Activated naive CD4-positive, alpha-beta T cell treated with anti-CD3 and anti-CD28 coated beads, Interleukin-2, amount 50 U/mL, for 16 hours (primary cell): ENCODE measurements around the gene UBE2K.
"Not testable (repeated sequence)": the region's sequence is repeated elsewhere in the genome, so short reads cannot be mapped to it uniquely, and the experiment has no call there.

Experiments
- DNase-seq: peaks from one replicate; pipeline ENCODE4 v3.0.0-alpha.2; 2020

UBE2K gene

GRCh38 chr4:39698424-39699009, 581 bp downstream of the UBE2K start:
- DNase-seq = no peak

- no peak for DNase-seq
Observed at GRCh38 chr4:39699687-39700409, 1.9 kb downstream of the UBE2K start.

DNA sequence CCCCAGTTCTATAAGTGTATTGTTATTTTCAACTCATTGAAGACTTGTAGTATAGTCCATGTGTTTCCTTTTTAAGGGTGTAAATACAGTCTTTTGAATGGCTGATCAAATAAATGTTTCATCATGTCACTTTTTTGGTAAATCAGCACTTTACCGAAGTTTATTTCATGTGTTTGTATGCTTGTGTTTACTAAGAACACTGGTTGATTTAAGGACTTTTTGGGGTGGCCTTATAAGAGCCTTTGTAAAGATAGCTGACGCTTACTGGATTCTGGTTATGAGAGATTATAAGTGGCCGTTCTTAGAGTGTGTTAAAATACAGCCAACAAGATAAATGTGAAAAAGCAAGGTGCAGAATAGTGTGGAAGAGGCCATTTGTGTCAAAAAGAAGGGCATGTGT, 2.6 kb downstream of the UBE2K start:
- no peak for DNase-seq

DNA sequence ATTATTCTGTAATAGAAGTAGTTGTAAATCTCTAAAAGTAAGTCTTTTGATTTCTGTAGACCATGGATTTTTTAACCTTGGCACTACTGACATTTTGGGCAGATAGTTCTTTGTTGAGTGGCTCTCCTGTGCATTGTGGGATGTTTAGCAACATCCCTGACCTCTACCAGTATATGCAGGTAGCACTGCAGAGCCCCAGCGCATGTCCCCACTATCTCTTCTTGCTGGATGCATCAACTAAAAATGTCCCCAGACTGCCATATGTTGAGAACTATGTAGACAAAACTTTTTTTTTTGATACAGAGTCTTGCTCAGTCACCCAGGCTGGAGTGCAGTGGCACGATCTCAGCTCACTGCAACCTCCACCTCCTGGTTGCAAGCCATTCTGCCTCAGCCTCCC, 4.8 kb downstream of the UBE2K start:
- no peak for DNase-seq

- not testable (repeated sequence) for DNase-seq
Observed at GRCh38 chr4:39704789-39705188, 6.9 kb downstream of the UBE2K start.

GRCh38 chr4:39706334-39706733, 8.4 kb downstream of the UBE2K start:
- no peak for DNase-seq

DNA sequence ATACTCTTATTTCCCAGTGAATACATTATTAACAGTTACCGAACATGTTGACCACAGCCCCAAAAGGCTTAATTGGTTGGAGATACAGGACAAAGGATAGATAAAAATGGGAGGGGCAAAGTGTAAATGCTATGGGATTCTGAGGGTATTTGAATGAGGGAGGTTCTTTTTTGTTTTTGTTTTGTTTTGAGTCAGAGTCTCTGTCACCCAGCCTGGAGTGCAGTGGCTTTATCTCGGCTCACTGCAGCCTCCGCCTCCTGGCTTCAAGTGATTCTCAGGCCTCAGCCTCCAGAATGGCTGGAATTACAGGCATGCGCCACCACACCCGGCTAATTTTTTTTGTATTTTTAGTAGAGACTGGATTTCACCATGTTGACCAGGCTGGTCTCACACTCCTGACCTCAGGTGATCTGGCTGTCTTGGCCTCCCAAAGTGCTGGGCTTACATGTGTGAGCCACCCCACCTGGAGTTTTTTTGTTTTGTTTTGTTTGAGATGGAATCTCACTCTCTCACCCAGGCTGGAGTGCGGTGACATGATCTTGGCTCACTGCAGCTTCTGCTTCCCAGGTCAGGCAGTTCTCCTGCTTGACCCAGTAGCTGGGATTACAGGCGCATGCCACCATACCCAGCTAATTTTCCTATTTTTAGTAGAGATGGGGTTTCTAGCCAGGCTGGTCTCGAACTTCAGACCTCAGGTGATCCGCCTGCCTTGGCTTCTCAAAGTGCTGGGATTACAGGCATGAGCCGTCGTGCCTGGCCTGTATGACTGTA, 9.0 kb downstream of the UBE2K start:
- no peak for DNase-seq

GRCh38 chr4:39710098-39710896, 12.4 kb downstream of the UBE2K start:
- DNase-seq = no peak

- DNase-seq = no peak
Observed at GRCh38 chr4:39712819-39713607, 15.1 kb downstream of the UBE2K start.

DNA sequence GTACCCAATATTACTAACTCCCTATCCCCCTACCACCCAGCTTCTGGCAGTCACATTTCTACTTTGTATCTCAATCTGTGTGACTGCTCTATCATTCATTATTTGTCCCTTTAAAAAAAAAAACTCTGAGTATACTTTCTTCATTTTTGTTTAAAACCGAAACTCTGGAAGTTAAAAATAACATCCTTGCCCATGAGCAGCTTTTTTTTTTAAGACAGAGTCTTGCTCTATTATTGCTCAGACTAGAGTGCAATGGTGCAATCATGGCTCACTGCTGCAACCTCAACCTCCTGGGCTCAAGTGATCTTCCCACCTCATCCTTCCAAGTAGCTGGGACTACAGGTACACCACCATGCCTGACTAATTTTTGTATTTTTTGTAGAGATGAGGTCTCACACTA, 15.8 kb downstream of the UBE2K start:
- no peak for DNase-seq

DNA sequence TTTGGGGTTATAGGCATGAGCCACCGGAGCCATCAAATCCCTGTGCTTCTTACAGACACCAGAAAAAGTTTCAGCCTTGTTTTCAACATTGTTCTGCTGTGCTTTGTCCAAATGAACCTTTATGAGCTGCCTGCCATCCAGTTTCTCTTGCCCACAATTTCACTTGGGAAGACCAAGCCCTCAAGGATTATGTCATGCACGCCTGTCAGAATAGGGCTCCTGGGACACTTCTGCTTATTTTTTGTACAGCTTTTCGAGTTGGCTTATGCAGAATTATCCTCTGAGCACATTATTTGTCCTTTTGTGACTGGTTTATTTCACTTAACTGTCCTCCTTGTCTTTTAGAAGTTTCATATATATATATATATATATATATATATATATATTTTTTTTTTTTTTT, 16.2 kb downstream of the UBE2K start:
- no peak for DNase-seq

GRCh38 chr4:39715788-39716187, 17.9 kb downstream of the UBE2K start:
- no peak for DNase-seq

- DNase-seq = no peak
Observed at GRCh38 chr4:39716356-39716755, 18.4 kb downstream of the UBE2K start.

DNA sequence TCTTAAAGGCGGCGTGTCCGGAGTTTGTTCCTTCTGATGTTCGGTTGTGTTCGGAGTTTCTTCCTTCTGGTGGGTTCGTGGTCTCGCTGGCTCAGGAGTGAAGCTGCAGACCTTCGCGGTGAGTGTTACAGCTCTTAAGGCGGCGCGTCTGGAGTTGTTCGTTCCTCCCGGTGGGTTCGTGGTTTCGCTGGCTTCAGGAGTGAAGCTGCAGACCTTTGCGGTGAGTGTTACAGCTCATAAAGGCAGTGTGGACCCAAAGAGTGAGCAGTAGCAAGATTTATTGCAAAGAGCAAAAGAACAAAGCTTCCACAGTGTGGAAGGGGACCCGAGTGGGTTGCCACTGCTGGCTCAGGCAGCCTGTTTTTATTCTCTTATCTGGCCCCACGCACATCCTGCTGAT, 19.8 kb downstream of the UBE2K start:
- DNase-seq = not testable (repeated sequence)

DNA sequence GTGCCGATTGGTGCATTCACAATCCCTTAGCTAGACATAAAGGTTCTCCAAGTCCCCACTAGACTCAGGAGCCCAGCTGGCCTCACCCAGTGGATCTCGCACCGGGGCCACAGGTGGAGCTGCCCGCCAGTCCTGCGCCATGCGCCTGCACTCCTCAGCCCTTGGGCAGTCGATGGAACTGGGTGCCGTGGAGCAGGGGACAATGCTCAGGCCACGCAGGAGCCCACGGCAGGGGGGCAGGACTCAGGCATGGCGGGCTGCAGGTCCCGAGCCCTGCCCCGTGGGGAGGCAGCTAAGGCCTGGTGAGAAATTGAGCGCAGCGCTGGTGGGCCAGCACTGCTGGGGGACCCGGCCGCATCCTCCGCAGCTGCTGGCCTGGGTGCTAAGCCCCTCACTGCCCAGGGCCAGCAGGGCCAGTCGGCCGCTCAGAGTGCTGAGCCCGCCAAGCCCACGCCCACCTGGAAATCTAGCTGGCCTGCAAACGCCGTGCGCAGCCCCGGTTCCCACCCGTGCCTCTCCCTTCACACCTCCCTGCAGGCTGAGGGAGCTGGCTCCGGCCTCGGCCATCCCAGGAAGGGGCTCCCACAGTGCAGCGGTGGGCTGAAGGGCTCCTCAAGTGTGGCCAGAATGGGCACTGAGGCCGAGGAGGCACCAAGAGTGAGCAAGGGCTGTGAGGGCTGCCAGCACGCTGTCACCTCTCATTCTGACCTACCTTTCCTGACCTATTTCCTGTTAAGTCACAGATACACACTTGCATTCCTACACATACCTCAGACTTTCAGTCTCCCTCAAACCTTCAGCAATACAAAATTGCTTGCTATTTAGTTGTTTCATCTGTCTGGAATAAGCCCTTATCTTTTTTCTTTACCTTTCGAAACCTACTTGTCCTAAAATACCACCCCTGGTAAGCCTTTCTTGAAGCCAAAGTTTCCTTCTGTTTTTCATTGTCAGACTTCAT, 20.7 kb downstream of the UBE2K start:
- DNase-seq = no peak

DNA sequence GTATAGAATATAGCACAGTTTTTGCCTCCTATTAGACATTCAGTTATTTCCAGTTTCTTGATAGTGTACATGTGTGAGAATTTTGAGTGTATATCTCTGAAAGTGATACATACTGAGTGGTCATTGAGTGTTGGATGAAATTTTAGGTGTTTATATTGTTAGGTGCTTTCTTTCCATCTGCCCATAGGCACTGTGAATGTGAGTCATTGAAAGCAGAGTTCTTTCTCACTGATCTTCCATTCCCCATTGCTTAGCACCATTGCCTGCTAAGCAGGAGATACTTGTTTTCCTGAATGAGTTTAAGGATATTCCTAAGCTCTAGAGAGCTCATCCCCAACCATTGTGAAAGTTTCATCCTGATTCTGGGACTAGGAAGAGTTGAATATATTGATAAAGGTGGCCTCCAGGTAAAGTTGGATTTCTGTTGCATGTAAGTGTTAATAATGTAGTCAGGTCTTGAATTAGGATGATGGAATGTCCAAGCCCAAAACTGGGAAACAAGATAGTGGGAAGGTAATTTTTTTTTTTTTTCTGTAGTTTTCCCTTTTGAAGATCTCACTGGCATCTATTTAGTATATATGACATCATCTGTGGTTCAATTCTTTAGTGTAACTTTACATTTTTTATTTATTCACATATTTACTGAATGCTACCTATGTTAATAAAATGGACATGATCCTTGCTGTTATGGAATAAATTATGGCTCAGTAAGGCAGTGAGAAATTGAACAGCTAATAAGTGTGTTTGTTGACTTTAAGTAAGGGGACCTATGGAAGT, 22.1 kb downstream of the UBE2K start:
- no peak for DNase-seq

GRCh38 chr4:39721273-39721672, 23.3 kb downstream of the UBE2K start:
- DNase-seq = not testable (repeated sequence)

DNA sequence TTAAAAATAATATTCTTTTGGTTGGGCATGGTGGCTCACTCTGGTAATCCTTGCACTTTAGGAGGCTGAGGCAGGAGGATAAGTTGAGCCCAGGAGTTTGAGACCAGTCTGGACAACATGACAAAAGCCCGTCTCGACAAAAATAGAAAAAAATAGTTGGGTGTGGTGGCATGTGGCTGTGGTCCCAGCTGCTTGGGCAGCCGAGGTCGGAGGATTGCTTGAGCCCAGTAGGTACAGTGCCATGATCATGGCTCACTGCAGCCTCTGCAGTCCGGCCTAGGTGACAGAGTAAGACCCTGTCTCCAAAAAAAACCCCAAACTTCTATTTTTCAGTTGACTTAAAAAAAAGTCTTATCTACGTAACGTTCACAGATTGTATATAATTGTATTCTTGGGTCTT, 23.9 kb downstream of the UBE2K start:
- DNase-seq = no peak

GRCh38 chr4:39729557-39729956, 31.6 kb downstream of the UBE2K start:
- DNase-seq = no peak

- no peak for DNase-seq
Observed at GRCh38 chr4:39730072-39730471, 32.1 kb downstream of the UBE2K start.
